ENCODE measurements around the gene IL1R2. TPM values are rescaled to one million over a fixed set of nuclear protein-coding genes. Genes with fewer than 3 reads are reported as not detected.

IL1R2 gene
- total and polyA plus RNA-seq, 2 of the 13 experiments (the other 11 are each of a cell fraction or from before 2014, with no cell fraction given) = 3.6 to 7.3 TPM

DNA sequence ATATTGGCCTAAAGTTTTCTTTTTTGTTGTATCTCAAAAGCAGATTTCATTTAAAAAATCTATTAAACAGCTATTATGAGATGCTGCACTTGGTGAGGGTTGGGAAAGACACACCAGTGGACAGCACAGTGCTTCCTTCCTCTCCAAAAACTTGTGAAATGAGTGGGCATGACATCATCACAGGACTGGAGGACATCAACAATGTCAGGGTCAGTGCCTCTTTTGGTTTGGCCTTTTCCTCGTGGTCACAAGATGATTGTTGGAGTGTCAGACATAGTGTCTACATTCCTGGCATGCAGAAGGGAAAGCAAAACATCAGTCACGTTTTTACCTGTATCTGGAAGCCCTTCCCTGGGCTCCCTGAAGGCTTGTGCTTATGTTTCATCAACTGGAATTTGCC lies 49.6 kb downstream of the IL1R2 start:
- H3K36me3 ChIP-seq (replicated peaks in 1 of 2; ENCODE audit: control insufficient read depth in 1 of 2, insufficient read depth in 2 of 2, low read length in 2 of 2) = no peaks in the 10 kb centered on the region
- no peaks in the 10 kb centered on the region for H4K20me1 ChIP-seq (ENCODE audit: insufficient read depth, low read length)
- peak; percentile 65 for DNase-seq (ENCODE audit: low spot score)
- no TSS peak for BruUV-seq (replicated peaks)
- no peak overlapping the region for H3K4me2 ChIP-seq (ENCODE audit: low read depth, low read length)
- CTCF ChIA-PET (ENCODE audit: low intra/inter-chr PET ratio, low total read pairs) = no interaction called here
- POLR2A ChIA-PET = no interaction called here
- in situ Hi-C loops (cut with HindIII; ENCODE audit: extremely low pct_ligation_motif_present, low pct_unique_long_range_greater_than_20kb) (no loop called here), intact Hi-C loops (cut with micrococcal nuclease; ENCODE audit: unreplicated experiment) (no loop called here)
- WGBS (ENCODE audit: low lambda C conversion rate) = 33% methylated on average over 2 of the region's 2 CpGs
- no peaks in the 10 kb centered on the region for H3K9me3 ChIP-seq (ENCODE audit: low read length)
- H3K79me2 ChIP-seq (ENCODE audit: insufficient read depth, low read length) = no peaks in the 10 kb centered on the region
- H2AFZ ChIP-seq (ENCODE audit: low read length) = no peak overlapping the region
- no peaks in the 10 kb centered on the region for H3K27me3 ChIP-seq (ENCODE audit: control insufficient read depth in 1 of 2, insufficient read depth in 2 of 2, low read length in 2 of 2)
- H3K27ac ChIP-seq (ENCODE audit: extremely low read length, insufficient read depth, low read length) = no peak overlapping the region
- ATAC-seq = no peak
- no peak overlapping the region for H3K9ac ChIP-seq (ENCODE audit: insufficient read depth, low read depth, low read length)
- FAIRE-seq = no peak
- no peak overlapping the region for H3K4me3 ChIP-seq (replicated peaks in 1 of 3; ENCODE audit: insufficient read depth in 1 of 3, low read depth in 2 of 3, low read length in 3 of 3)
- peaks cover 69% of the 10 kb centered on the region for H3K4me1 ChIP-seq (ENCODE audit: insufficient read depth, low read length)
- TF ChIP-seq EP300 (IDR thresholded peaks at IDR 0.05; ENCODE audit: low read depth in 2 of 2, low read length in 2 of 2) (0 out of 4 replicates have a peak, but pooled peaks of 1 of the 2 experiments have one; percentile 19), EP300 (CRISPR knock-in tag; IDR thresholded peaks at IDR 0.05; ENCODE audit: borderline replicate concordance) (no peak), MIER3 (CRISPR knock-in tag; IDR thresholded peaks at IDR 0.05; ENCODE audit: borderline replicate concordance) (0 out of 2 replicates have a peak, but pooled peaks have one; percentile 16), ELF3 (CRISPR knock-in tag; IDR thresholded peaks at IDR 0.05) (0 out of 2 replicates have a peak, but pooled peaks have one; percentile 21), CEBPB (IDR thresholded peaks at IDR 0.05; ENCODE audit: borderline replicate concordance, low read depth, low read length) (peak; percentile 38; the same call in 1 of the 2 replicates), ZMYM2 (CRISPR knock-in tag; IDR thresholded peaks at IDR 0.05) (no peak), SOX5 (CRISPR knock-in tag; IDR thresholded peaks at IDR 0.05; ENCODE audit: borderline replicate concordance) (peak; percentile 27; the same call in 1 of the 2 replicates), ZNF709 (CRISPR knock-in tag; IDR thresholded peaks at IDR 0.05) (no peak), ZNF260 (CRISPR knock-in tag; IDR thresholded peaks at IDR 0.05; ENCODE audit: borderline replicate concordance, low read depth) (no peak), NCOA2 (CRISPR knock-in tag; IDR thresholded peaks at IDR 0.05) (peak; percentile 33; the same call in 1 of the 2 replicates), CREB1 (IDR thresholded peaks at IDR 0.05) (peak; percentile 75), CREB1 (CRISPR knock-in tag; IDR thresholded peaks at IDR 0.05) (no peak), ZNF367 (CRISPR knock-in tag; IDR thresholded peaks at IDR 0.05; ENCODE audit: borderline replicate concordance) (no peak), FOSL2 (CRISPR knock-in tag; IDR thresholded peaks at IDR 0.05) (peak; percentile 47), MEF2D (CRISPR knock-in tag; IDR thresholded peaks at IDR 0.05) (no peak), HNRNPLL (IDR thresholded peaks at IDR 0.05; ENCODE audit: low read depth, low read length, poor library complexity, severe bottlenecking) (no peak), RARA (CRISPR knock-in tag; IDR thresholded peaks at IDR 0.05) (peak; percentile 61), ATF7 (IDR thresholded peaks at IDR 0.05) (peak; percentile 90), ATF7 (CRISPR knock-in tag; IDR thresholded peaks at IDR 0.05) (no peak), ZSCAN21 (CRISPR knock-in tag; IDR thresholded peaks at IDR 0.05; ENCODE audit: borderline replicate concordance) (no peak), BCL6 (CRISPR knock-in tag; IDR thresholded peaks at IDR 0.05) (peak; percentile 5; the same call in 1 of the 2 replicates), SAP130 (CRISPR knock-in tag; IDR thresholded peaks at IDR 0.05; ENCODE audit: low read depth) (peak; percentile 38; the same call in 1 of the 2 replicates), NR3C1 (CRISPR knock-in tag; IDR thresholded peaks at IDR 0.05) (no peak), JARID2 (CRISPR knock-in tag; IDR thresholded peaks at IDR 0.05; ENCODE audit: insufficient replicate concordance) (no peak)
- TF ChIP-seq, protein P1, sequence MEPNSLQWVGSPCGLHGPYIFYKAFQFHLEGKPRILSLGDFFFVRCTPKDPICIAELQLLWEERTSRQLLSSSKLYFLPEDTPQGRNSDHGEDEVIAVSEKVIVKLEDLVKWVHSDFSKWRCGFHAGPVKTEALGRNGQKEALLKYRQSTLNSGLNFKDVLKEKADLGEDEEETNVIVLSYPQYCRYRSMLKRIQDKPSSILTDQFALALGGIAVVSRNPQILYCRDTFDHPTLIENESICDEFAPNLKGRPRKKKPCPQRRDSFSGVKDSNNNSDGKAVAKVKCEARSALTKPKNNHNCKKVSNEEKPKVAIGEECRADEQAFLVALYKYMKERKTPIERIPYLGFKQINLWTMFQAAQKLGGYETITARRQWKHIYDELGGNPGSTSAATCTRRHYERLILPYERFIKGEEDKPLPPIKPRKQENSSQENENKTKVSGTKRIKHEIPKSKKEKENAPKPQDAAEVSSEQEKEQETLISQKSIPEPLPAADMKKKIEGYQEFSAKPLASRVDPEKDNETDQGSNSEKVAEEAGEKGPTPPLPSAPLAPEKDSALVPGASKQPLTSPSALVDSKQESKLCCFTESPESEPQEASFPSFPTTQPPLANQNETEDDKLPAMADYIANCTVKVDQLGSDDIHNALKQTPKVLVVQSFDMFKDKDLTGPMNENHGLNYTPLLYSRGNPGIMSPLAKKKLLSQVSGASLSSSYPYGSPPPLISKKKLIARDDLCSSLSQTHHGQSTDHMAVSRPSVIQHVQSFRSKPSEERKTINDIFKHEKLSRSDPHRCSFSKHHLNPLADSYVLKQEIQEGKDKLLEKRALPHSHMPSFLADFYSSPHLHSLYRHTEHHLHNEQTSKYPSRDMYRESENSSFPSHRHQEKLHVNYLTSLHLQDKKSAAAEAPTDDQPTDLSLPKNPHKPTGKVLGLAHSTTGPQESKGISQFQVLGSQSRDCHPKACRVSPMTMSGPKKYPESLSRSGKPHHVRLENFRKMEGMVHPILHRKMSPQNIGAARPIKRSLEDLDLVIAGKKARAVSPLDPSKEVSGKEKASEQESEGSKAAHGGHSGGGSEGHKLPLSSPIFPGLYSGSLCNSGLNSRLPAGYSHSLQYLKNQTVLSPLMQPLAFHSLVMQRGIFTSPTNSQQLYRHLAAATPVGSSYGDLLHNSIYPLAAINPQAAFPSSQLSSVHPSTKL (CRISPR knock-in tag; IDR thresholded peaks at IDR 0.05) = peak; percentile 73
